GM12892 (cell line): ENCODE results near the gene MGAT4A.

Experiments used
- POLR2A ChIP-seq: IDR thresholded peaks from 2 replicates; pipeline ENCODE4 v1.6.1; 2011; ENCODE audit warnings: low read depth, low read length, control low read depth
- POLR2AphosphoS5 ChIP-seq: IDR thresholded peaks from 2 replicates; pipeline ENCODE4 v1.6.1; 2011; ENCODE audit warnings: low read depth, low read length, control low read depth

DNA sequence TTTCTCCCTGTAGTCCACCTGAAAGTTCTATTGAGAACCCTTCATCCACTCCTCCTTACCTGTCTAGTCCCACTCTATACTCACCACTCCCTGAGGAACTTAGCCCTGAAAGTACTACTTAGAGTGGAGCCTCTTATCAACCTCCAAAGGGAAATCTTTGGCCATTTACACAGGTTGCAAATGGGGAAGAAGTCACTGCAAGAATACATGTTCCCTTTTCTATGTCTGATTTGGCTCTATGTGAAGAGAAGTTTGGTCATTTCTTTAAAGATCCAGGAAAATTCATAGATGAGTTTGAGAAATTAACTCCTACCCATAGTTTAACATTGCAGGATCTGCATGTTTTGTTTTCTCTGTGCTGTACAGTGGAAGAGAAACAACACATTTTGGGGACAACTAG lies 22.9 kb upstream of the MGAT4A start:
- TF ChIP-seq POLR2A (no peak), POLR2AphosphoS5 (no peak)
